Peyer's patch (tissue), 4 donors: ENCODE results near the gene FLT1. TPM values are rescaled to one million over a fixed set of nuclear protein-coding genes. Genes with fewer than 3 reads are reported as not detected.

Experiments used
- DNase-seq, 3 donors: peaks; one replicate each; pipeline ENCODE4 v3.0.0-alpha.2; 2017 to 2019
- H3K27ac ChIP-seq, 4 donors: fragments of 200-600 bp; sonication (generic); one replicate each; pipeline ENCODE4 v1.5.1; 2016 to 2019
- H3K27me3 ChIP-seq, 2 donors: fragments of 200-600 bp; sonication (generic); one replicate each; pipeline ENCODE4 v1.5.1; 2019
- H3K36me3 ChIP-seq, 3 donors: fragments of 200-600 bp; sonication (generic); one replicate each; pipeline ENCODE4 v1.5.1; 2016 to 2019
- H3K4me1 ChIP-seq, 4 donors: fragments of 200-600 bp; sonication (generic); one replicate each; pipeline ENCODE4 v1.5.1; 2016 to 2019
- H3K4me3 ChIP-seq, 4 donors: fragments of 200-600 bp; sonication (generic); 1 replicate in 3 of 4; 2 replicates in 1 of 4; pipeline ENCODE4 v1.5.1; 2016 to 2019; ENCODE audit warnings: mild to moderate bottlenecking in 1 of 4
- H3K9me3 ChIP-seq, 4 donors: fragments of 200-600 bp; sonication (generic); one replicate each; pipeline ENCODE4 v1.5.1; 2016 to 2019; ENCODE audit warnings: mild to moderate bottlenecking in 1 of 4
- CTCF ChIP-seq, 6 experiments: fragments of 450-650 bp in 4 of 6; fragments of 200-600 bp in 2 of 6; sonication (generic) in 1 of 6; IDR thresholded peaks; one replicate each; pipeline ENCODE4 v1.5.1; 2017 to 2019; ENCODE audit warnings: antibody characterized with exemption in 6 of 6, mild to moderate bottlenecking in 3 of 6, moderate library complexity in 1 of 6
- POLR2A ChIP-seq, 2 donors: fragments of 450-650 bp; IDR thresholded peaks; one replicate each; pipeline ENCODE4 v1.5.1; 2017; ENCODE audit warnings: antibody characterized with exemption in 2 of 2, mild to moderate bottlenecking in 2 of 2, moderate library complexity in 2 of 2
- total RNA-seq, 4 donors: library from RNA; depleted of rRNA; stranded (reverse); fragments of >200 nt; gene quantifications; one replicate each; pipeline ENCODE4 v1.1.0, GENCODE V29; 2016

FLT1 gene
- total RNA-seq, 4 donors from 2014 or later = 3.0 to 14.0 (median 3.9) TPM

- no peaks in the 10 kb centered on the region for H3K9me3 ChIP-seq
- no peak overlapping the region for H3K27ac ChIP-seq
- no peaks in the 10 kb centered on the region for H3K4me1 ChIP-seq
- H3K36me3 ChIP-seq = no peaks in the 10 kb centered on the region
- no peak for DNase-seq
- no peak for TF ChIP-seq POLR2A (IDR thresholded peaks at IDR 0.05)
- H3K4me3 ChIP-seq = no peak overlapping the region
- no peaks in the 10 kb centered on the region for H3K27me3 ChIP-seq
Measured at GRCh38 chr13:28471421-28471820, 23.5 kb downstream of the FLT1 start.

DNA sequence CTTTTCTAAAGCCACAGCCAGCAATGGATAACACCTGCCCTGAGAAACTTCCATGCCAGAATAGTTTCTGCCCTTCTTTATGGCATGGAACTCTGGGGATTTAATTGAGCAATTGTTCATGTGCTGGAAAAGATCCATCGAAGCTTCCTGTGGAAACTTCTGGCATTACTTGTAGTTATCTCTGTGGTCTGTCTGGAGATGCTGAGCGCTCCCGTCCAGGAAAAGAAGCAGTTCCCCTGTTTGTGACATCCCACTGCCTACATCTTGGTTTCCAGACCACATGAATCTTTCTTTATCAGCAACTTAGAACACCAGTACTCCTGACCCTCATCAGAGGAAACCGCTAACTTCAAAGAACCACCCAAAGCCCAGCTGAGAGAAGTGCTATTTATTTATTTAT, 24.6 kb downstream of the FLT1 start:
- Histone ChIP-seq H3K4me1 (no peaks in the 10 kb centered on the region), H3K27ac (no peak overlapping the region), H3K36me3 (no peaks in the 10 kb centered on the region), H3K4me3 (no peak overlapping the region), H3K9me3 (no peaks in the 10 kb centered on the region), H3K27me3 (no peaks in the 10 kb centered on the region)
- TF ChIP-seq CTCF (IDR thresholded peaks at IDR 0.05) (no peak), POLR2A (IDR thresholded peaks at IDR 0.05) (no peak)
- no peak for DNase-seq

GRCh38 chr13:28469316-28469715, 25.6 kb downstream of the FLT1 start:
- Histone ChIP-seq H3K27me3 (no peaks in the 10 kb centered on the region), H3K4me3 (no peak overlapping the region), H3K9me3 (no peaks in the 10 kb centered on the region), H3K27ac (no peak overlapping the region), H3K4me1 (no peaks in the 10 kb centered on the region), H3K36me3 (no peaks in the 10 kb centered on the region)
- no peak for DNase-seq
- no peak for TF ChIP-seq CTCF (IDR thresholded peaks at IDR 0.05)
- no peak for TF ChIP-seq POLR2A (IDR thresholded peaks at IDR 0.05)

DNA sequence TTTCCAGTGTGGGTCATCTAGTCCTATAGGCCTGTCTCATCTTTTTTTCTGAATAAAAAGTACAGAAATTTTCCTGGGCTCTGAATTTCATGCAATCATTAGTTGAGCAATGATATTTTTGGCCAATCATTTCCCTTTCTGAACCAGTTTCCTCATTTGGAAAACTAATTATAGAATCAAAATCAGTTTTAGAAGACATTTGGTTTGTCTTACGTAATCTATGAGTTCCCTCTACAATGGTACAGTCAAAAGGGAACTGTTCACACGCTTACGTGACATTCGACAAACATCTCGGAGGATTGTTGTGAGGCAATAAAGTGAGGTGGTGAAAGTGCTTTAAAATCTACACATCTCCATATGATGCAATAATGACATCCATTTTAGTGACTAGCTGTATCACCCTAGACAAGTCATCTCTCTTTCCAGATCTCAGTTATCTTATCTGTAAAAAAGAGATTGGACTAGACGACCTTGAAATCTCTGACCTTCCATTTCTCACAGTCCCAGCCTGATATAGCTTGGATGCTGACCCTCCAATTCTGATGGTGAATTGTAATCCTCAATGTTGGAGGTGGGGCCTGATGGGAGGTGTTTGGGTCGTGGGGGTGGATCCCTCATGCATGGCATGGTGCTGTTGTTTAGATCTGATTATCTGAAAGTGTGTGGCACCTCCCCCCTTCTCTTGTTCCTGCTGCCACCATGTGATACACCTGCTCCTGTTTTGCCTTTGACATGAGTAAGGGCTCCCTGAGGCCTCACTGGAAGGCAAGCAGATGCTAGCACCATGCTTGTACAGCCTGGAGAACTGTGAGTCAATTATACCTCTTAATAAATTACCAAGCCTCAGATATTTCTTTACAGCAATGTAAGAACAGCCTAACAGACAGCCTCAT, 26.7 kb downstream of the FLT1 start:
- no peak overlapping the region for H3K4me3 ChIP-seq
- no peaks in the 10 kb centered on the region for H3K4me1 ChIP-seq
- no peak for TF ChIP-seq POLR2A (IDR thresholded peaks at IDR 0.05)
- TF ChIP-seq CTCF (IDR thresholded peaks at IDR 0.05) = no peak
- DNase-seq = no peak
- no peak overlapping the region for H3K27ac ChIP-seq
- H3K27me3 ChIP-seq = no peaks in the 10 kb centered on the region
- no peaks in the 10 kb centered on the region for H3K9me3 ChIP-seq
- H3K36me3 ChIP-seq = no peaks in the 10 kb centered on the region

DNA sequence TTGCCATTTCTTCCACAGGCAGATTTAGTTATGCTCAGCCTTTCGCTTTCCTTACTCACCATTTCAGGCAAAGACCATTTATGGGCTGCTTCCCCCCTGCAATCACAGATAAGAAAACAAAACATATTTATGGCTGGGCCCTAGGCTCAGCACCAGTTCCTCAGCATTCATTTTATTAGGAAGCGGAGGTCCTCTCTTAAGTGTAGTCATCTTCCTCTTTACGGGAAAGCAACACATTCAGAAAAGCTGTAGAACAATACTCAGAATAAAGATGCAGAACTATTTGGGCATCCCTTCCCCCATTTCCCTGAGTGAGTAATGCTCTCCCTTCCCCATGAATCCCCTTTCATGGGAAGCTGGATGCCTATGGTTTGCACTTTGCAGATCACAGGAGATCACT, 27.9 kb downstream of the FLT1 start:
- no peak overlapping the region for H3K27ac ChIP-seq
- H3K9me3 ChIP-seq = no peaks in the 10 kb centered on the region
- DNase-seq = no peak
- TF ChIP-seq CTCF (IDR thresholded peaks at IDR 0.05) = no peak
- no peaks in the 10 kb centered on the region for H3K4me1 ChIP-seq
- H3K4me3 ChIP-seq = no peak overlapping the region
- no peaks in the 10 kb centered on the region for H3K27me3 ChIP-seq
- no peaks in the 10 kb centered on the region for H3K36me3 ChIP-seq

DNA sequence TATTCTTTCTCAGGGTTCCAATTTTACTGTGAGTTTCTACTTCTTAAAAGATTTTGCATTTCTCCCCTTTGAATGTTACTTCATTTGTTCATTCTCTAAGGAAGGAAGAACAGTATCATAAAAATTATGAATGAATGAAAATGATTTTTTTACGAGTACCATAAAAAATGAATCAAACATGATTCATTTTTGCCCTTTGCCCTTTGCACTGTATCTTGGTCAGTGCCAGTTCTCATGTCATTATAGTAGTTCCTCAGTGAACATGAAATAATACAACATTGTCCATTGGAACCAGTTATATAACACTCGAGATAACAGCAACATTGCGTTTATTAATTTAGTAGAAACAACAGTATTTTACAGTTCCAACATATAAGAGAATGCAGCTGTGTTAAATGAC, 28.8 kb downstream of the FLT1 start:
- no peaks in the 10 kb centered on the region for H3K9me3 ChIP-seq
- no peak overlapping the region for H3K4me3 ChIP-seq
- no peak for TF ChIP-seq CTCF (IDR thresholded peaks at IDR 0.05)
- no peak for TF ChIP-seq POLR2A (IDR thresholded peaks at IDR 0.05)
- no peak overlapping the region for H3K27ac ChIP-seq
- H3K4me1 ChIP-seq = no peaks in the 10 kb centered on the region
- no peaks in the 10 kb centered on the region for H3K27me3 ChIP-seq
- no peak for DNase-seq
- H3K36me3 ChIP-seq = no peaks in the 10 kb centered on the region
